ENCODE measurements around the gene OR5D16. TPM values are rescaled to one million over a fixed set of nuclear protein-coding genes. Genes with fewer than 3 reads are reported as not detected.

Gene OR5D16
- not detected in 5 replicates for total RNA-seq (2022; extraction: Qiagen RNA extraction; ENCODE audit: low read depth)

GRCh38 chr11:55838452-55838851 is at the start of gene OR5D16:
Gene OR5D16, plus strand, starts transcription at chr11:55838752. Its CDS starts 0 bp downstream, at chr11:55838752.

GRCh38 chr11:55795256-55795655 is 43.3 kb upstream of the OR5D16 start, which contains the start of gene OR5D14:
Gene OR5D14, plus strand, starts transcription at chr11:55795556. Its CDS starts 0 bp downstream, at chr11:55795556.

GRCh38 chr11:55811067-55811466 is 27.5 kb upstream of the OR5D16 start, which contains the start of gene OR5L1:
Gene OR5L1, plus strand, starts transcription at chr11:55811367. Its CDS starts 100 bp downstream, at chr11:55811467.

GRCh38 chr11:55819330-55819729 is 19.2 kb upstream of the OR5D16 start, which contains the start of gene OR5D18:
Gene OR5D18, plus strand, starts transcription at chr11:55819630. Its CDS starts 0 bp downstream, at chr11:55819630.

GRCh38 chr11:55826919-55827318 is 11.6 kb upstream of the OR5D16 start, which contains the start of gene OR5L2:
Gene OR5L2, plus strand, starts transcription at chr11:55827219. Its CDS starts 0 bp downstream, at chr11:55827219.

GRCh38 chr11:55882997-55883396 is 44.4 kb downstream of the OR5D16 start, which contains the start of gene TRIM51:
Gene TRIM51, plus strand, starts transcription at chr11:55883297. Its CDS starts 2,132 bp downstream, at chr11:55885429.

Other genes with a start within 250 kb of the OR5D16 start
- not detected in 5 replicates for gene OR4C11, start 231.1 kb upstream of the OR5D16 start, total RNA-seq (2022; extraction: Qiagen RNA extraction; ENCODE audit: low read depth)
- gene OR4P4, start 203.6 kb upstream of the OR5D16 start, total RNA-seq (2022; extraction: Qiagen RNA extraction; ENCODE audit: low read depth): not detected in 5 replicates
- gene OR4S2, start 190.4 kb upstream of the OR5D16 start, total RNA-seq (2022; extraction: Qiagen RNA extraction; ENCODE audit: low read depth): not detected in 5 replicates
- not detected in 5 replicates for gene OR4C6, start 176.6 kb upstream of the OR5D16 start, total RNA-seq (2022; extraction: Qiagen RNA extraction; ENCODE audit: low read depth)
- gene OR5D13, start 65.3 kb upstream of the OR5D16 start, total RNA-seq (2022; extraction: Qiagen RNA extraction; ENCODE audit: low read depth): not detected in 5 replicates
- gene OR5D14, start 43.2 kb upstream of the OR5D16 start, total RNA-seq (2022; extraction: Qiagen RNA extraction; ENCODE audit: low read depth): not detected in 5 replicates
- not detected in 5 replicates for gene OR5L1, start 27.4 kb upstream of the OR5D16 start, total RNA-seq (2022; extraction: Qiagen RNA extraction; ENCODE audit: low read depth)
- not detected in 5 replicates for gene OR5D18, start 19.1 kb upstream of the OR5D16 start, total RNA-seq (2022; extraction: Qiagen RNA extraction; ENCODE audit: low read depth)
- not detected in 5 replicates for gene OR5L2, start 11.5 kb upstream of the OR5D16 start, total RNA-seq (2022; extraction: Qiagen RNA extraction; ENCODE audit: low read depth)
- not detected in 5 replicates for gene TRIM51, start 44.5 kb downstream of the OR5D16 start, total RNA-seq (2022; extraction: Qiagen RNA extraction; ENCODE audit: low read depth)
- gene OR5W2, start 75.8 kb downstream of the OR5D16 start, total RNA-seq (2022; extraction: Qiagen RNA extraction; ENCODE audit: low read depth): not detected in 5 replicates
- not detected in 5 replicates for gene OR5I1, start 97.6 kb downstream of the OR5D16 start, total RNA-seq (2022; extraction: Qiagen RNA extraction; ENCODE audit: low read depth)
- gene OR10AG1, start 131.2 kb downstream of the OR5D16 start, total RNA-seq (2022; extraction: Qiagen RNA extraction; ENCODE audit: low read depth): not detected in 5 replicates
- gene OR5F1, start 155.9 kb downstream of the OR5D16 start, total RNA-seq (2022; extraction: Qiagen RNA extraction; ENCODE audit: low read depth): not detected in 5 replicates
- not detected in 5 replicates for gene OR5AS1, start 188.9 kb downstream of the OR5D16 start, total RNA-seq (2022; extraction: Qiagen RNA extraction; ENCODE audit: low read depth)

Measured in A549 treated with RU486 at 1 μM for 4 hours (cell line).